Measurements from ENCODE around the gene GAB2. TPM values are rescaled to one million over a fixed set of nuclear protein-coding genes. Genes with fewer than 3 reads are reported as not detected.

GAB2 gene, protein sequence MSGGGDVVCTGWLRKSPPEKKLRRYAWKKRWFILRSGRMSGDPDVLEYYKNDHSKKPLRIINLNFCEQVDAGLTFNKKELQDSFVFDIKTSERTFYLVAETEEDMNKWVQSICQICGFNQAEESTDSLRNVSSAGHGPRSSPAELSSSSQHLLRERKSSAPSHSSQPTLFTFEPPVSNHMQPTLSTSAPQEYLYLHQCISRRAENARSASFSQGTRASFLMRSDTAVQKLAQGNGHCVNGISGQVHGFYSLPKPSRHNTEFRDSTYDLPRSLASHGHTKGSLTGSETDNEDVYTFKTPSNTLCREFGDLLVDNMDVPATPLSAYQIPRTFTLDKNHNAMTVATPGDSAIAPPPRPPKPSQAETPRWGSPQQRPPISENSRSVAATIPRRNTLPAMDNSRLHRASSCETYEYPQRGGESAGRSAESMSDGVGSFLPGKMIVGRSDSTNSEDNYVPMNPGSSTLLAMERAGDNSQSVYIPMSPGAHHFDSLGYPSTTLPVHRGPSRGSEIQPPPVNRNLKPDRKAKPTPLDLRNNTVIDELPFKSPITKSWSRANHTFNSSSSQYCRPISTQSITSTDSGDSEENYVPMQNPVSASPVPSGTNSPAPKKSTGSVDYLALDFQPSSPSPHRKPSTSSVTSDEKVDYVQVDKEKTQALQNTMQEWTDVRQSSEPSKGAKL
- 6.3 and 6.7 TPM in 2 replicates for total RNA-seq

GRCh38 chr11:78417175-78417887 lies at the start of gene GAB2:
Gene GAB2 (minus strand): TSS chr11:78417820. CDS start chr11:78417720, 100 bp downstream.

DNA sequence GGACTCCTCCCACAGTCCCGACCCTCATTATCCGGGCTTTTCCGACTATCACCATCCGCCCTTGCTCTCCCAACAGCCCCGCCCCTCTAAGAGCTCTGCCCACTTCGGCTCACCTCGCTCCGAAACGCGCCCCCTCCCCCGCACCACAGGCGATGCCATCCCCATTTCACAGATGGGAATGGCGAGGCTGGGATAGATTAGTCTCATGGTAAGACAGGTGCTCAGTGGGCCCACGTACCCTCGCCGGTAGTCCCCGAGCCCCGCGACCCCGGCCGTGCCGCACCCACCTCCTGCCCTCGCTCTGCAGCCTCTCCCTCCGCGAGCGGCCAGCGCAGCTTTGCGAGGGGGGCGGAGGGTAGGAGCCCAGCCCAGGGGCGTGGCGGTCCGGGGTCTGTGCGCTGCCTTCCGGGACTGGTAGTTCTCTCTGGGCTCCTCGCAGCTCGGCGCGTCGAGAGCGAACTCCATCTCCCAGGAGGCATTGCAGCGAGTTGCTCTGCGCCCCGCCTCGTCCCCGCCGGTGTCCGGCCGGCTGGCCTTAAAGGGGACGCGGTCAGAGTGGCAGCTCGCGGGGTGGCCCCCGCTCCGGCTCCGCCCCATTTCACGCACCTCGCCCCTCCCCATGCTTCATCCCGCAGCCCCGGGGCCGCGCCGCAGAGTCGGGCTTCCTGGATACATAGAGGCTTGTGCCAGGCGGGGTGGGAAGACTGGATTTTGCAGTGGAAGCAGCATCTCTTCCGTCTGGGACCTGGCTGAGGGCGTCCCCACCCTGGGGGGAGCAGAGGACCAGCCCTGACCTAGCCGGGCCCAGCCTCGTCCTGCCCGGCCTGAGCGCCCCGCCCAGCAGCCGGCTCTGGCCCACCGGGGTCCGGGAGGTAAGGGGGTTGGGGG lies 229.1 kb downstream of the GAB2 start, which contains the start of the genes KCTD21 and USP35:
TSS of gene KCTD21 (minus strand) at position 341 of the 888 bp plus-strand sequence. CDS start 14,072 bp downstream, outside the sequence.
TSS of gene USP35 (plus strand) at position 634 of the 888 bp plus-strand sequence. CDS start 7,327 bp downstream, outside the sequence.

Other genes with a start within 250 kb of the GAB2 start
- 12.3 and 25.1 TPM in 2 replicates for gene KCTD21, start 229.2 kb downstream of the GAB2 start, total RNA-seq
- gene USP35, start 228.9 kb downstream of the GAB2 start, total RNA-seq, result 5.2 and 6.2 TPM in 2 replicates
- gene NARS2, start 157.0 kb upstream of the GAB2 start, total RNA-seq, result 13.4 and 17.1 TPM in 2 replicates